ENCODE measurements around the gene CIDEB.

The CIDEB gene

DNA sequence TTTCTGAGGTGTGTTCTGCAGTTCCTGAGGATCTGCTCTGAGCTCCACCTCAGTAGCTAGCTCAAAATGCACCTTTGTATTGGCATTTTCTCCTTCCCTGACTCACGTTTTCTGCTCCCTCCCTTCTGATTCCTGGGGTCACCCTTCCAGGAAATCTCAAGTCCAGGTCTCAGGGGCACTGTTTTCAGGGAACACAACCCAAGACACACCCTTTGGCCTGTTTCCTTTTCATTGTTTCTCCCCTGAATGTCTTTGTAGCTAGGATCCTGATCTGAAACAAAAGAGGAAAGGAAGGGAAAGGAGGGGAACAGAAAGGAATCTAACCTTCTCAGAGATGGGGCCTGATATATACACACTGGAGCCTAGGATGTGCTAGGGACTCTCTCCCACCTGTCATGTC is 39.4 kb upstream of the CIDEB start:
- H3K4me2 ChIP-seq: no peak overlapping the region
- TF ChIP-seq, protein P1, sequence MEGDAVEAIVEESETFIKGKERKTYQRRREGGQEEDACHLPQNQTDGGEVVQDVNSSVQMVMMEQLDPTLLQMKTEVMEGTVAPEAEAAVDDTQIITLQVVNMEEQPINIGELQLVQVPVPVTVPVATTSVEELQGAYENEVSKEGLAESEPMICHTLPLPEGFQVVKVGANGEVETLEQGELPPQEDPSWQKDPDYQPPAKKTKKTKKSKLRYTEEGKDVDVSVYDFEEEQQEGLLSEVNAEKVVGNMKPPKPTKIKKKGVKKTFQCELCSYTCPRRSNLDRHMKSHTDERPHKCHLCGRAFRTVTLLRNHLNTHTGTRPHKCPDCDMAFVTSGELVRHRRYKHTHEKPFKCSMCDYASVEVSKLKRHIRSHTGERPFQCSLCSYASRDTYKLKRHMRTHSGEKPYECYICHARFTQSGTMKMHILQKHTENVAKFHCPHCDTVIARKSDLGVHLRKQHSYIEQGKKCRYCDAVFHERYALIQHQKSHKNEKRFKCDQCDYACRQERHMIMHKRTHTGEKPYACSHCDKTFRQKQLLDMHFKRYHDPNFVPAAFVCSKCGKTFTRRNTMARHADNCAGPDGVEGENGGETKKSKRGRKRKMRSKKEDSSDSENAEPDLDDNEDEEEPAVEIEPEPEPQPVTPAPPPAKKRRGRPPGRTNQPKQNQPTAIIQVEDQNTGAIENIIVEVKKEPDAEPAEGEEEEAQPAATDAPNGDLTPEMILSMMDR (conservative IDR thresholded peaks at IDR 0.05; ENCODE audit: low read depth, low read length): no peak
- H4K20me1 ChIP-seq (ENCODE audit: insufficient read depth): no peaks in the 10 kb centered on the region
- no peak overlapping the region for H3K4me3 ChIP-seq (IDR thresholded peaks at IDR 0.05; ENCODE audit: insufficient read depth, low read depth, low read length)
- H3K36me3 ChIP-seq (ENCODE audit: insufficient read depth): no peaks in the 10 kb centered on the region
- H3K4me1 ChIP-seq (ENCODE audit: low read depth, poor library complexity, severe bottlenecking): no peaks in the 10 kb centered on the region
- H3K79me2 ChIP-seq (ENCODE audit: insufficient read depth, low read depth): no peaks in the 10 kb centered on the region
- H3K9ac ChIP-seq: no peak overlapping the region
- no peak overlapping the region for H2AFZ ChIP-seq (ENCODE audit: low read depth)
- H3K27ac ChIP-seq: no peak overlapping the region
- H3K27me3 ChIP-seq (ENCODE audit: insufficient read depth, low read depth): no peaks in the 10 kb centered on the region

DNA sequence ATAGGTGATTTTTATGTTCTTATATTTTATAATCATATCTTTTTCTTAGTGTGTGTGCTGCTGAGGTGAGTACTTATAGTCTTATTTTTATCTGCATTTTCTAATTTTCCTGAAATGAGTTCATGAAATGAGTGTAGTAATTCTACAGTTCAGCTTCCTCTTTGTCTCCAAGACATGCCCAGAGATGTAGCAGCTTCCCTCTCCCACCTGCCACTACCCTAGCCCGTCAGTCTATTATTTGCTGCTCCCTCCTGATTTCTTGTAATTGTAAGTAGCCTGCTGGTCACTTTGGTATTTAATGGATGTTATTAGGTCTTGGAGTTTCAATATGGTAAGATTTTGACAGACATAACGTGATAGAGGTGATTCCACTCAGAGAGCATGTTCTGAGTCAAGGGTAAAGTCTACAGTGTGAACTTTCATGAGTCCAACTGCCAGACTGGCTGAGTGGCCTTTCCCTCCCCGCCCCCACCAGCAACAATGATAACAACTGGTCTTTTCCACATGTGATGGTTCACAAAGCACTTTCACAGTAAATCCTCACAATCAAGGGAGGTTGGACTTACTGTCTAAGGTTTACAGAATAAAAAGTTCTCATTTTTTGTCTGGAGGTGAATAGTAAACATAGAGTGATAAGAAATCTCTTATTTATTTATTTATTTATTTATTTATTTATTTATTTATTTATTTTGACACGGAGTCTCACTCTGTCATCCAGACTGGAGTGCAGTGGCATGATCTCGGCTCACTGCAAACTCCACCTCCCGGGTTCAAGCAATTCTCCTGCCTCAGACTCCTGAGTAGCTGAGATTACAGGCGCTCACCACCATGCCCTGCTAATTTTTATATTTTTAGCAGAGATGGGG is 36.3 kb upstream of the CIDEB start:
- Histone ChIP-seq H3K4me3 (IDR thresholded peaks at IDR 0.05; ENCODE audit: insufficient read depth, low read depth, low read length) (no peak overlapping the region), H3K79me2 (ENCODE audit: insufficient read depth, low read depth) (no peaks in the 10 kb centered on the region), H3K4me2 (no peak overlapping the region), H4K20me1 (ENCODE audit: insufficient read depth) (no peaks in the 10 kb centered on the region), H3K27ac (no peak overlapping the region), H3K4me1 (ENCODE audit: low read depth, poor library complexity, severe bottlenecking) (no peaks in the 10 kb centered on the region), H3K27me3 (ENCODE audit: insufficient read depth, low read depth) (no peaks in the 10 kb centered on the region), H2AFZ (ENCODE audit: low read depth) (no peak overlapping the region), H3K9ac (no peak overlapping the region), H3K36me3 (ENCODE audit: insufficient read depth) (no peaks in the 10 kb centered on the region)
- TF ChIP-seq, protein P1 (conservative IDR thresholded peaks at IDR 0.05; ENCODE audit: low read depth, low read length): no peak

DNA sequence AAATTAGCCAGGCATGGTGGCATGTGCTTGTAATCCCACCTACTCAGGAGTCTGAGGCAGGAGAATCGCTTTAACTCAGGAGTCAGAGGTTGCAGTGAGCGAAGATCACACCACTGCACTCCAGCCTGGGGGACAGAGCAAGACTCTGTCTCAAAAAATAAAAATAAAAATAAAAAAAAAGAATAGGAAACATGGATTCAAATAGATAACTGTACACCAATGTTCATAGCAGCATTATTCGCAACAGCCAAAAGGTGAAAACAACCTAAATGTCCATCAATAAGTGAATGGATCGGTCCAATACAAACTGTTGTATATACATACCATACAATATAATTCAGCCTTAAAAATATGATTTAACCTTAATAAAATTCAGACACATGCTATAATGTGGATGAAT is 35.1 kb upstream of the CIDEB start:
- no peak overlapping the region for H3K4me2 ChIP-seq
- H3K4me3 ChIP-seq (IDR thresholded peaks at IDR 0.05; ENCODE audit: insufficient read depth, low read depth, low read length): no peak overlapping the region
- no peaks in the 10 kb centered on the region for H4K20me1 ChIP-seq (ENCODE audit: insufficient read depth)
- TF ChIP-seq, protein P1 (conservative IDR thresholded peaks at IDR 0.05; ENCODE audit: low read depth, low read length): no peak
- no peaks in the 10 kb centered on the region for H3K4me1 ChIP-seq (ENCODE audit: low read depth, poor library complexity, severe bottlenecking)
- H3K27me3 ChIP-seq (ENCODE audit: insufficient read depth, low read depth): no peaks in the 10 kb centered on the region
- H3K79me2 ChIP-seq (ENCODE audit: insufficient read depth, low read depth): no peaks in the 10 kb centered on the region
- H3K9ac ChIP-seq: no peak overlapping the region
- no peak overlapping the region for H3K27ac ChIP-seq
- H2AFZ ChIP-seq (ENCODE audit: low read depth): no peak overlapping the region
- H3K36me3 ChIP-seq (ENCODE audit: insufficient read depth): no peaks in the 10 kb centered on the region

DNA sequence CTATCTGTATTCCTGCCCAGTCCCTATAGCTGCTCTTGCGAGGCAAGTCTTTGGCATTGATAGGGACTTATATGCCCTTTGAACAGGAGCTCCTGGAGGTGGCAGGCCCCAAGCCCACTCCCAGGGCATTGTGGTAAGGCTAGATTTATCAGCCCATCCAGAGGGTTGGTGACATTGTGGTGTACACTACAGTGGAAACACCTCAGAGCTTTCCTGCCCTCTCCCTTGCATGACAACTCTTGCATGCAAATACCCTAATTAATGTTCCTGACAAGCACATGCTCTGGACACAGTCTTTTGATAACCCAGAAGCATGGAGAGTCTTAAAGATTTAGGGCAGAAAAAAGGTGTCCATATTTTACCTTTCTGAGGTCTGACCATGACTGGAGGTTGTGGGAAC is 32.8 kb upstream of the CIDEB start:
- Histone ChIP-seq H3K27me3 (ENCODE audit: insufficient read depth, low read depth) (no peaks in the 10 kb centered on the region), H3K4me1 (ENCODE audit: low read depth, poor library complexity, severe bottlenecking) (no peaks in the 10 kb centered on the region)
- TF ChIP-seq, protein P1 (conservative IDR thresholded peaks at IDR 0.05; ENCODE audit: low read depth, low read length): no peak

More for the DNA sequence above, 32.8 kb upstream of the CIDEB start:
- Histone ChIP-seq H3K9ac (no peak overlapping the region), H3K27ac (no peak overlapping the region), H2AFZ (ENCODE audit: low read depth) (no peak overlapping the region), H3K79me2 (ENCODE audit: insufficient read depth, low read depth) (no peaks in the 10 kb centered on the region), H3K4me3 (IDR thresholded peaks at IDR 0.05; ENCODE audit: insufficient read depth, low read depth, low read length) (no peak overlapping the region), H3K36me3 (ENCODE audit: insufficient read depth) (no peaks in the 10 kb centered on the region), H4K20me1 (ENCODE audit: insufficient read depth) (no peaks in the 10 kb centered on the region), H3K4me2 (no peak overlapping the region)
